IMR-90 (cell line): ENCODE measurements around the gene GMEB2.

ENCODE experiments used
- BHLHE40 ChIP-seq: fragments of 150-350 bp; IDR thresholded peaks from 2 replicates; pipeline ENCODE4 v1.6.1; 2016; ENCODE audit warnings: mild to moderate bottlenecking, low read depth, low read length
- CHD1 ChIP-seq: IDR thresholded peaks from 2 replicates; pipeline ENCODE4 v1.6.1; 2012; ENCODE audit warnings: low read depth, low read length, improper control_type of control experiment
- MXI1 ChIP-seq: IDR thresholded peaks from 2 replicates; pipeline ENCODE4 v1.6.1; 2012; ENCODE audit warnings: low read depth, mild to moderate bottlenecking, low read length, moderate library complexity, borderline replicate concordance
- POLR2A ChIP-seq: IDR thresholded peaks from 2 replicates; pipeline ENCODE4 v1.6.1; 2012; ENCODE audit warnings: mild to moderate bottlenecking, low read depth, low read length
- RAD21 ChIP-seq: IDR thresholded peaks from 2 replicates; pipeline ENCODE4 v1.6.1; 2012; ENCODE audit warnings: low read length, improper control_type of control experiment
- RCOR1 ChIP-seq: IDR thresholded peaks from 2 replicates; pipeline ENCODE4 v1.6.1; 2012; ENCODE audit warnings: mild to moderate bottlenecking, low read length, improper control_type of control experiment; ENCODE audit not compliant: insufficient replicate concordance
- SMC3 ChIP-seq: fragments of 150-350 bp; IDR thresholded peaks from 2 replicates; pipeline ENCODE4 v1.6.1; 2016; ENCODE audit warnings: low read depth, mild to moderate bottlenecking, antibody characterized with exemption, low read length, moderate library complexity
- TF ChIP-seq, protein P1 (sequence below): conservative IDR thresholded peaks from 2 replicates; pipeline ENCODE4 v1.5.1; 2012; ENCODE audit warnings: mild to moderate bottlenecking, low read depth, low read length, improper control_type of control experiment
- TF ChIP-seq, protein P2 (sequence below): fragments of 150-350 bp; IDR thresholded peaks from 2 replicates; pipeline ENCODE4 v1.6.1; 2017; ENCODE audit warnings: mild to moderate bottlenecking, antibody characterized with exemption, low read length, low read depth

DNA sequence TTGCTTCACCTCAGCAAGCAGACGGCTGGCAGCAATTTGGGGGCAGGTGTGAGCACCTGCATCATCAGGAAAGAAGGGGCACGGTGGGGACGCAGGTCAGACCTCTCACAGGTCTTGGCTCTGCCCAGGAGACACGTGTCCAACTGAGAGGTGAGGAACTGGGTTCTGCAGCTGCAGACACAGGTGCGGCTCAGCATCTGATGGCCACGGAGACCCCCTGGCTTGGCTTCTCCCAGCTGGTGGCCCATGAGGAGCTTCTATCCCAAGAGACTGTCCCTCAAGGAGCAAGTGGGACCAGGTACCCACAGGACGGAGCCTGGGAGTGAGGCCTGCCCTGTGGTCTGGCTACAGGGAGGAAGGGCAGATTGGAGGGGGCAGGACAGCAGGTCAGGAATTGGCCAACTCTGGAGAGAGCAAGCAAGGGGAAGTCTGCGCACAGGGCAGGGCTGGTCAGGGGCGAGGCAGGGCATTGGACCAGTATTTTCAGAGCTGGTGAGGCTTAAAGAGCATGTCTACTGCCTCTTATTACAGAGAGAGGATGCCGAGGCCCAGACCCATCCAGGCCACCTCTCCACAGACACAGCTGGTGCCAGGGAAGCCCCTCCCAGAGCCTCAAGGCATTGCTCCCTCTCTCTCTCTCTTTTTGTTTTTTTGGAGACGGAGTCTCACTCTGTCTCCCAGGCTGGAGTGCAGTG, 22.1 kb upstream of the GMEB2 start:
- TF ChIP-seq, protein P1, sequence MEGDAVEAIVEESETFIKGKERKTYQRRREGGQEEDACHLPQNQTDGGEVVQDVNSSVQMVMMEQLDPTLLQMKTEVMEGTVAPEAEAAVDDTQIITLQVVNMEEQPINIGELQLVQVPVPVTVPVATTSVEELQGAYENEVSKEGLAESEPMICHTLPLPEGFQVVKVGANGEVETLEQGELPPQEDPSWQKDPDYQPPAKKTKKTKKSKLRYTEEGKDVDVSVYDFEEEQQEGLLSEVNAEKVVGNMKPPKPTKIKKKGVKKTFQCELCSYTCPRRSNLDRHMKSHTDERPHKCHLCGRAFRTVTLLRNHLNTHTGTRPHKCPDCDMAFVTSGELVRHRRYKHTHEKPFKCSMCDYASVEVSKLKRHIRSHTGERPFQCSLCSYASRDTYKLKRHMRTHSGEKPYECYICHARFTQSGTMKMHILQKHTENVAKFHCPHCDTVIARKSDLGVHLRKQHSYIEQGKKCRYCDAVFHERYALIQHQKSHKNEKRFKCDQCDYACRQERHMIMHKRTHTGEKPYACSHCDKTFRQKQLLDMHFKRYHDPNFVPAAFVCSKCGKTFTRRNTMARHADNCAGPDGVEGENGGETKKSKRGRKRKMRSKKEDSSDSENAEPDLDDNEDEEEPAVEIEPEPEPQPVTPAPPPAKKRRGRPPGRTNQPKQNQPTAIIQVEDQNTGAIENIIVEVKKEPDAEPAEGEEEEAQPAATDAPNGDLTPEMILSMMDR, result no peak
- TF ChIP-seq SMC3 (no peak), POLR2A (no peak), MXI1 (no peak), RAD21 (no peak), RCOR1 (no peak), CHD1 (no peak), BHLHE40 (no peak)
- TF ChIP-seq, protein P2, sequence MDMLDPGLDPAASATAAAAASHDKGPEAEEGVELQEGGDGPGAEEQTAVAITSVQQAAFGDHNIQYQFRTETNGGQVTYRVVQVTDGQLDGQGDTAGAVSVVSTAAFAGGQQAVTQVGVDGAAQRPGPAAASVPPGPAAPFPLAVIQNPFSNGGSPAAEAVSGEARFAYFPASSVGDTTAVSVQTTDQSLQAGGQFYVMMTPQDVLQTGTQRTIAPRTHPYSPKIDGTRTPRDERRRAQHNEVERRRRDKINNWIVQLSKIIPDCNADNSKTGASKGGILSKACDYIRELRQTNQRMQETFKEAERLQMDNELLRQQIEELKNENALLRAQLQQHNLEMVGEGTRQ, result no peak
